ENCODE data around the gene TUBA4A.

Gene TUBA4A

GRCh38 chr2:219244789-219245147 is 8.9 kb downstream of the TUBA4A start:
- H3K4me3 ChIP-seq (ENCODE audit: low read depth, low read length), result peak overlapping the region; percentile 91
- DNase-seq (ENCODE audit: low read depth), result no peak
- TF ChIP-seq MYC (IDR thresholded peaks at IDR 0.05; ENCODE audit: low read depth, low read length) (no peak), POLR2A (IDR thresholded peaks at IDR 0.05; ENCODE audit: extremely low read depth, insufficient read length) (no peak), CTCF (IDR thresholded peaks at IDR 0.05; ENCODE audit: low read depth, low read length) (no peak), MAX (IDR thresholded peaks at IDR 0.05; ENCODE audit: low read depth, low read length) (no peak)

GRCh38 chr2:219243291-219243761 is 10.4 kb downstream of the TUBA4A start:
- H3K4me3 ChIP-seq (ENCODE audit: low read depth, low read length), result no peak overlapping the region
- TF ChIP-seq MAX (IDR thresholded peaks at IDR 0.05; ENCODE audit: low read depth, low read length) (no peak), CTCF (IDR thresholded peaks at IDR 0.05; ENCODE audit: low read depth, low read length) (no peak), POLR2A (IDR thresholded peaks at IDR 0.05; ENCODE audit: extremely low read depth, insufficient read length) (no peak), MYC (IDR thresholded peaks at IDR 0.05; ENCODE audit: low read depth, low read length) (no peak)
- DNase-seq (ENCODE audit: low read depth), result no peak

GRCh38 chr2:219234331-219234730 is 19.4 kb downstream of the TUBA4A start:
- no peak overlapping the region for H3K4me3 ChIP-seq (ENCODE audit: low read depth, low read length)
- no peak for DNase-seq (ENCODE audit: low read depth)
- no peak for TF ChIP-seq MYC (IDR thresholded peaks at IDR 0.05; ENCODE audit: low read depth, low read length)
- no peak for TF ChIP-seq CTCF (IDR thresholded peaks at IDR 0.05; ENCODE audit: low read depth, low read length)
- TF ChIP-seq POLR2A (IDR thresholded peaks at IDR 0.05; ENCODE audit: extremely low read depth, insufficient read length), result no peak
- no peak for TF ChIP-seq MAX (IDR thresholded peaks at IDR 0.05; ENCODE audit: low read depth, low read length)

GRCh38 chr2:219230059-219230540 is 23.6 kb downstream of the TUBA4A start:
- DNase-seq (ENCODE audit: low read depth), result peak; percentile 76
- no peak for TF ChIP-seq CTCF (IDR thresholded peaks at IDR 0.05; ENCODE audit: low read depth, low read length)
- peak; percentile 51; the same call in 1 of the 2 replicates for TF ChIP-seq MYC (IDR thresholded peaks at IDR 0.05; ENCODE audit: low read depth, low read length)
- no peak for TF ChIP-seq POLR2A (IDR thresholded peaks at IDR 0.05; ENCODE audit: extremely low read depth, insufficient read length)
- TF ChIP-seq MAX (IDR thresholded peaks at IDR 0.05; ENCODE audit: low read depth, low read length), result peak; percentile 22; the same call in 1 of the 2 replicates

GRCh38 chr2:219229305-219230058 is 24.2 kb downstream of the TUBA4A start, which contains the start of the genes ANKZF1 and ATG9A:
TSS of gene ANKZF1 (plus strand) at chr2:219229806. CDS start at chr2:219230258, 452 bp downstream.
TSS of gene ATG9A (minus strand) at chr2:219229636. CDS start at chr2:219228024, 1,612 bp downstream.
- TF ChIP-seq CTCF (IDR thresholded peaks at IDR 0.05; ENCODE audit: low read depth, low read length) (no peak), MYC (IDR thresholded peaks at IDR 0.05; ENCODE audit: low read depth, low read length) (peak; percentile 68), POLR2A (IDR thresholded peaks at IDR 0.05; ENCODE audit: extremely low read depth, insufficient read length) (peak; percentile 81), MAX (IDR thresholded peaks at IDR 0.05; ENCODE audit: low read depth, low read length) (peak; percentile 53; the same call in 1 of the 2 replicates)
- peak; percentile 100 for DNase-seq (ENCODE audit: low read depth)
- peak within 1 kb of the TSS; percentile 94 for H3K4me3 ChIP-seq (ENCODE audit: low read depth, low read length)

More at GRCh38 chr2:219230059-219230540, 23.6 kb downstream of the TUBA4A start:
- H3K4me3 ChIP-seq (ENCODE audit: low read depth, low read length), result peak overlapping the region; percentile 94

Measured in NB4 (cell line).